ENCODE data around the gene LDLRAP1.

GRCh38 chr1:25568834-25569596 is 25.6 kb downstream of the LDLRAP1 start:
- TF ChIP-seq, protein P1, sequence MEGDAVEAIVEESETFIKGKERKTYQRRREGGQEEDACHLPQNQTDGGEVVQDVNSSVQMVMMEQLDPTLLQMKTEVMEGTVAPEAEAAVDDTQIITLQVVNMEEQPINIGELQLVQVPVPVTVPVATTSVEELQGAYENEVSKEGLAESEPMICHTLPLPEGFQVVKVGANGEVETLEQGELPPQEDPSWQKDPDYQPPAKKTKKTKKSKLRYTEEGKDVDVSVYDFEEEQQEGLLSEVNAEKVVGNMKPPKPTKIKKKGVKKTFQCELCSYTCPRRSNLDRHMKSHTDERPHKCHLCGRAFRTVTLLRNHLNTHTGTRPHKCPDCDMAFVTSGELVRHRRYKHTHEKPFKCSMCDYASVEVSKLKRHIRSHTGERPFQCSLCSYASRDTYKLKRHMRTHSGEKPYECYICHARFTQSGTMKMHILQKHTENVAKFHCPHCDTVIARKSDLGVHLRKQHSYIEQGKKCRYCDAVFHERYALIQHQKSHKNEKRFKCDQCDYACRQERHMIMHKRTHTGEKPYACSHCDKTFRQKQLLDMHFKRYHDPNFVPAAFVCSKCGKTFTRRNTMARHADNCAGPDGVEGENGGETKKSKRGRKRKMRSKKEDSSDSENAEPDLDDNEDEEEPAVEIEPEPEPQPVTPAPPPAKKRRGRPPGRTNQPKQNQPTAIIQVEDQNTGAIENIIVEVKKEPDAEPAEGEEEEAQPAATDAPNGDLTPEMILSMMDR (IDR thresholded peaks at IDR 0.05), result no peak
- TF ChIP-seq POLR2A (IDR thresholded peaks at IDR 0.05), result no peak

All from heart left ventricle (tissue), 13 donors.